D721Med (cell line): ENCODE measurements around the gene MPC1.

Experiments
- DNase-seq: peaks from one replicate; pipeline ENCODE4 v3.0.0; 2011; ENCODE audit warnings: low spot score; ENCODE audit not compliant: insufficient read length
- FAIRE-seq: peaks from 2 replicates; lab custom pipeline; 2011; peaks lifted over from hg19 to GRCh38; lab: Jason Lieb, UNC
- TF ChIP-seq, protein P1 (sequence below): IDR thresholded peaks from 2 replicates; pipeline ENCODE4 v1.5.1; 2012; ENCODE audit warnings: mild to moderate bottlenecking, control low read depth; ENCODE audit not compliant: insufficient read depth; ENCODE audit errors: missing control alignments

MPC1 gene

DNA sequence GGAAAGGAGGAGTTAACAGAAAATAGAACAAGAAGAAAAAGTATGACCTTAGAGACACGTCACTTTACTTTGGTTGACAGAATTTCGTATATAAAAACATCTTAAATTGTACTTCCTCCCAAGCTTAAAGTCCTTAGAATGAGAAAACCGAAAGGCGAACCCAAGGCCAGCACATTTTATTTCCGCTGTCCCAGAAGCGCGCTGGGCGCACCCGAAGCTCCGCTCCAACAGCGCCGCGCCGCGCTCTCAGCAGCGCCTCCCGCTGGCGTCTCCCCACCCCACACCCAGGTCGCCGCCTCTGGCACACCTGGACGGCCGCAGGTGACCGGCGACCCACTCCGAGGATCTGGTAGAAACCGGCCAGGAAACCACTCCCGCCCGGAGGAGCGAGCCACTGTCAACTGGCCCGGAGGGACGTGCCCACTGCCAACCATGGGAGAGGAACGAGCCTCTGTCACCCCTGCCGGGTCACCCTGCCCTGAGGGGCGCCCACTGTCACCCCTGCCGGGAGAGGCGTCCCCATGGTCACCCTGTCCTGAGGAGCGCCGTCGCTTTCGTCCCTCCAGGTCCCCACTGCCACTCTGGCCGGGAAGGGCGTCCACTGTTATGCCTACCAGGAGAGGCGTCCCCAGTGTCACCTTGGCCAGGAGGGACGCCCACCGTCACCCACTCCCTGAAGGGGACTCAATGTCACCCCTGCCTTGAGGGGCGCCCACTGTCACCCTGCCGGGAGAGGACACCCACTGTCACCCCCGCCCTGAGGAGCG is 824 bp downstream of the MPC1 start:
- FAIRE-seq: no peak
- DNase-seq: no peak
- TF ChIP-seq, protein P1, sequence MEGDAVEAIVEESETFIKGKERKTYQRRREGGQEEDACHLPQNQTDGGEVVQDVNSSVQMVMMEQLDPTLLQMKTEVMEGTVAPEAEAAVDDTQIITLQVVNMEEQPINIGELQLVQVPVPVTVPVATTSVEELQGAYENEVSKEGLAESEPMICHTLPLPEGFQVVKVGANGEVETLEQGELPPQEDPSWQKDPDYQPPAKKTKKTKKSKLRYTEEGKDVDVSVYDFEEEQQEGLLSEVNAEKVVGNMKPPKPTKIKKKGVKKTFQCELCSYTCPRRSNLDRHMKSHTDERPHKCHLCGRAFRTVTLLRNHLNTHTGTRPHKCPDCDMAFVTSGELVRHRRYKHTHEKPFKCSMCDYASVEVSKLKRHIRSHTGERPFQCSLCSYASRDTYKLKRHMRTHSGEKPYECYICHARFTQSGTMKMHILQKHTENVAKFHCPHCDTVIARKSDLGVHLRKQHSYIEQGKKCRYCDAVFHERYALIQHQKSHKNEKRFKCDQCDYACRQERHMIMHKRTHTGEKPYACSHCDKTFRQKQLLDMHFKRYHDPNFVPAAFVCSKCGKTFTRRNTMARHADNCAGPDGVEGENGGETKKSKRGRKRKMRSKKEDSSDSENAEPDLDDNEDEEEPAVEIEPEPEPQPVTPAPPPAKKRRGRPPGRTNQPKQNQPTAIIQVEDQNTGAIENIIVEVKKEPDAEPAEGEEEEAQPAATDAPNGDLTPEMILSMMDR: peak; percentile 45

DNA sequence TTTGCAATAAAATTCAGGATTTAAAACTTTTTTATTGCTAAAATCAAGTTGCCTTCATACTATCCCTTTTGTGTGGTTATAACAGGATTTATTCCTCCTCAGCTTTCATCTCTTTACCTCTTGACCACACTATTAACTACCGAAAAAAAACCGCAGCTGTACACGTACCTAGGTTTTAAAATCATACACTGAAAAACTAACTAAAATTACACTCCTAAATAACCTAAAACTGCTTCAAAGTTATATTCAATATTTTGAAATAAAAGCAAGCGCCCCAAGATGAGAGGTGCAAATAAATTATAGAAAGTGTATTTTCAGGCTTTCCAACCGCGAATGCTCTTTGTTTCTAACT is 1.4 kb downstream of the MPC1 start:
- FAIRE-seq (no peak), DNase-seq (no peak)
- TF ChIP-seq, protein P1: no peak

DNA sequence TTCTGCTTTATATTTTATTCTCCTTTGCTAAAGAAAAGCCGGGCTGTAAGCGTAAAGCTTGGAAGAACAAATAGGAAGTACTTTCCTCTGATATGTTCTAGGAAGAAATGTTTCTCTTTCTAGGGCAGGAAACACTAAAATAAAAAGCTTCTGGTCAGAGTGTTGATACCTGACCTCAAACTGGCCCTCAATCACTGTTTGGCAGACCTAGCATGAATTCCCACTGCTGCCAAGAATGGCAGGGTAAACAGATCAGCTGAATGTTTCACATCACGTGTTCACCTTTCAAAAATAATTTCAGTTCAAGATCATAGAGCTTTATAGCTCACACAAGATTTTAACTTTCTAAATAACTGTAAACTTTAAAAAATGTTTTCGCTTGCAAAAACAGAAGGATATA is 2.9 kb downstream of the MPC1 start:
- DNase-seq (no peak), FAIRE-seq (no peak)
- TF ChIP-seq, protein P1: no peak

DNA sequence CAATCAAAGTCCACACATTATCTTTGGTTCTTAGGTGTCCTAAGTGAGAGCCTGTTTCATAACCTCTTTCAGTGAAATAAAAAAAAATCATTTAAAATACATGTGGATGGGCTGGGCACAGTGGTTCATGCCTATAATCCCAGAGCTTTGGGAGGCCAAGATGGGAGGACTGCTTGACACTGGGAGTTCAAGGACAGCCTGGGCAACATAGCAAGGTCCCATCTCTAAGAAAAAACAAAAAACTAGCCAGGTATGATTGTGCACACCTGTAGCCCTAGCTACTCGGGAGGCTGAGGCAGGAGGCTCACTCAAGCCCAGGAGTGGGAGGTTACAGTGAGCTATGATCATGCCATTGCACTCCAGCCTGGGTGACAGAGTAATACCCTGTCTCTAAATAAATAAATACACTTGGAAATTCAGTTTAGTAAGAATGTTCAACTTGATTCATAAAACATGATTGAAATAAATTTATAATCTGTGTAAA is 3.6 kb downstream of the MPC1 start:
- FAIRE-seq (no peak), DNase-seq (no peak)
- TF ChIP-seq, protein P1: no peak

DNA sequence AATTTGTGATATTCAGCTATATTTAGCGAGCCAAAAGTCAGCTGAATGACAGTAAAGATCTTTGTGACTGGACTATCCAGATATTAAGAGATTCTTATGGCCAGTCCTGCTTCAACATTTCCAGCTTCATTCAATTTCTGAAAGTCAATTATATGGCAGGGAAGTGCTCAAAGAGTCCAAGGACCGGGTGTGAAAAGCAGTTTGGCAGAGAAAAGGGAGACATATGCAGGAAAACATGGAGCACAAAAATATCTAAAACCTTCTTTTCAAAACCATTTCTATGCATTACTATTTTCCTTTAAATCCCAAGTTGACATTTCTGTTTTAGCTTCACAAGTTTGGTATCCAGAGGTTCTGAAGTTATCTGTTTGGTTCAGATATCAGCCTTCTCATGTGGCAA is 5.0 kb downstream of the MPC1 start:
- DNase-seq: no peak

DNA sequence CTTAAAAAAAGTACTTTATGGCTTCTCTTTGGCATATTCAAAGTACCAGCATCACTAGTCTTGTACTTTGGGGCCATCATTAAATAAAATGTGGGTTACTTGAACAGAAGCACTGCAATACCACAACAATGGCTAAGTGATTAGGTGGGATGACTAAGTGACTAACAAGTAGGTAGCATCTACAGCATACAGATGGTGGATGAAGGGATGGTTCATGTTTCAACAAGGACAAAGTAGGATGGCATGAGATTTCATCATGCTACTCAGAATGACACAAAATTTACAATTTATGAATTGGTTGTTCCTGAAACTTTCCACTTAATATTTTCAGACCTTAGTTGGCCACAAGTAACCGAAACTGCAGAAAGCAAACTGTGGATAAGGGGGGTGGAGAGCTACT is 7.7 kb downstream of the MPC1 start:
- no peak for FAIRE-seq

More for the DNA sequence above, 5.0 kb downstream of the MPC1 start:
- FAIRE-seq: no peak
- TF ChIP-seq, protein P1: no peak

More for the DNA sequence above, 7.7 kb downstream of the MPC1 start:
- TF ChIP-seq, protein P1: no peak
- DNase-seq: no peak
